Hepatocyte (in vitro differentiated cells): ENCODE results near the gene ARMH3. TPM values are rescaled to one million over a fixed set of nuclear protein-coding genes. Genes with fewer than 3 reads are reported as not detected.

Experiments
- DNase-seq: peaks from one replicate; pipeline ENCODE4 v3.0.0-alpha.2; 2016; ENCODE audit warnings: low spot score
- H2AFZ ChIP-seq: fragments of 200-600 bp; sonication (generic); 2 replicates; pipeline ENCODE4 v1.6.0; 2016; ENCODE audit warnings: antibody characterized with exemption, mild to moderate bottlenecking
- H3K27ac ChIP-seq: fragments of 200-600 bp; sonication (generic); 2 replicates; pipeline ENCODE4 v1.5.1; 2016; ENCODE audit warnings: mild to moderate bottlenecking
- H3K27me3 ChIP-seq: fragments of 200-600 bp; sonication (generic); 2 replicates; pipeline ENCODE4 v1.6.1; 2016
- H3K36me3 ChIP-seq: fragments of 200-600 bp; sonication (generic); replicated peaks from 2 replicates; pipeline ENCODE4 v1.5.1; 2016; ENCODE audit warnings: low read depth; ENCODE audit not compliant: insufficient read depth
- H3K4me1 ChIP-seq: fragments of 200-600 bp; sonication (generic); 2 replicates; pipeline ENCODE4 v1.5.1; 2016; ENCODE audit warnings: mild to moderate bottlenecking, moderate library complexity; ENCODE audit not compliant: insufficient read depth
- H3K4me2 ChIP-seq: fragments of 200-600 bp; sonication (generic); 2 replicates; pipeline ENCODE4 v1.6.0; 2016
- H3K4me3 ChIP-seq: fragments of 200-600 bp; sonication (generic); 2 replicates; pipeline ENCODE4 v1.5.1; 2016; ENCODE audit warnings: mild to moderate bottlenecking
- H3K79me2 ChIP-seq: fragments of 200-600 bp; sonication (generic); 2 replicates; pipeline ENCODE4 v1.6.0; 2017; ENCODE audit warnings: mild to moderate bottlenecking
- H3K9me2 ChIP-seq: fragments of 200-600 bp; sonication (generic); replicated peaks from 2 replicates; pipeline ENCODE4 v1.6.0; 2017; ENCODE audit warnings: mild to moderate bottlenecking; ENCODE audit not compliant: insufficient read depth
- H3K9me3 ChIP-seq: fragments of 200-600 bp; sonication (generic); 2 replicates; pipeline ENCODE4 v1.5.1; 2016; ENCODE audit warnings: low read depth, mild to moderate bottlenecking
- H4K20me1 ChIP-seq: fragments of 200-600 bp; sonication (generic); 2 replicates; pipeline ENCODE4 v1.6.0; 2016; ENCODE audit warnings: mild to moderate bottlenecking; ENCODE audit not compliant: insufficient read depth, poor library complexity, severe bottlenecking
- CTCF ChIP-seq: fragments of 200-600 bp; sonication (generic); IDR thresholded peaks from 2 replicates; pipeline ENCODE4 v1.5.1; 2016; ENCODE audit warnings: antibody characterized with exemption, mild to moderate bottlenecking; ENCODE audit not compliant: poor library complexity
- EZH2 ChIP-seq: fragments of 200-600 bp; sonication (generic); IDR thresholded peaks from 2 replicates; pipeline ENCODE4 v1.6.1; 2016; ENCODE audit warnings: antibody characterized with exemption, mild to moderate bottlenecking, borderline replicate concordance
- EZH2phosphoT487 ChIP-seq: fragments of 200-600 bp; sonication (generic); IDR thresholded peaks from one replicate; pipeline ENCODE4 v1.6.1; 2018; ENCODE audit warnings: antibody characterized with exemption, mild to moderate bottlenecking, low read depth, moderate library complexity; ENCODE audit not compliant: unreplicated experiment, severe bottlenecking
- WGBS: methylation state at CpG from one replicate; pipeline ENCODE4 v1.1.6; 2016; ENCODE audit warnings: low lambda C conversion rate; ENCODE audit errors: missing lambda C conversion rate; 5-methylcytosine and 5-hydroxymethylcytosine counted together
- polyA plus RNA-seq: library from polyadenylated mRNA; unstranded; fragments of >200 nt; fragmentation: Nextera tagmentation; extraction: Ambion mirVana; gene quantifications from 2 replicates; pipeline ENCODE4 v1.2.1, GENCODE V29; 2016
- small RNA-seq: library from RNA; depleted of rRNA; stranded (forward); fragments of <200 nt; gene quantifications from one replicate; pipeline ENCODE3, GENCODE V24; 2014
- total RNA-seq: library from RNA; depleted of rRNA; stranded (reverse); fragments of >200 nt; gene quantifications from 2 replicates; pipeline ENCODE4 v1.2.3, GENCODE V29; 2014

ARMH3 gene
- total and polyA plus RNA-seq, 2 experiments from 2014 or later: 10.6 to 15.1 TPM

- H4K20me1 ChIP-seq: peaks cover 58% of the 10 kb centered on the region
- no peaks in the 10 kb centered on the region for H3K36me3 ChIP-seq
- no peak overlapping the region for H3K27ac ChIP-seq
- TF ChIP-seq CTCF: no peak
- TF ChIP-seq EZH2phosphoT487: no peak
- no peak for TF ChIP-seq EZH2
- DNase-seq: no peak
- H3K4me1 ChIP-seq: no peaks in the 10 kb centered on the region
- 94% methylated on average over 1 of the region's 1 CpG for WGBS
- no peaks in the 10 kb centered on the region for H3K9me2 ChIP-seq
- no peaks in the 10 kb centered on the region for H3K27me3 ChIP-seq
- no peak overlapping the region for H3K4me2 ChIP-seq
- H3K79me2 ChIP-seq: peaks cover 82% of the 10 kb centered on the region
- no peaks in the 10 kb centered on the region for H3K9me3 ChIP-seq
- no peak overlapping the region for H2AFZ ChIP-seq
- no peak overlapping the region for H3K4me3 ChIP-seq
These were observed 248.8 kb downstream of the ARMH3 start for GRCh38 chr10:101807158-101807557.

GRCh38 chr10:101803511-101803910, 252.5 kb downstream of the ARMH3 start:
- peaks cover 51% of the 10 kb centered on the region for H4K20me1 ChIP-seq
- H2AFZ ChIP-seq: no peak overlapping the region
- no peak overlapping the region for H3K4me3 ChIP-seq
- H3K36me3 ChIP-seq: no peaks in the 10 kb centered on the region
- no peaks in the 10 kb centered on the region for H3K9me3 ChIP-seq
- H3K79me2 ChIP-seq: peaks cover 79% of the 10 kb centered on the region
- TF ChIP-seq EZH2 (no peak), EZH2phosphoT487 (no peak), CTCF (no peak)
- no peaks in the 10 kb centered on the region for H3K9me2 ChIP-seq
- DNase-seq: no peak
- 87% methylated on average over 4 of the region's 4 CpGs for WGBS
- H3K27ac ChIP-seq: no peak overlapping the region
- no peak overlapping the region for H3K4me2 ChIP-seq
- no peaks in the 10 kb centered on the region for H3K27me3 ChIP-seq
- no peaks in the 10 kb centered on the region for H3K4me1 ChIP-seq

GRCh38 chr10:101797403-101798059, 258.4 kb downstream of the ARMH3 start:
- H3K9me3 ChIP-seq: no peaks in the 10 kb centered on the region
- H3K4me1 ChIP-seq: no peaks in the 10 kb centered on the region
- no peak overlapping the region for H3K27ac ChIP-seq
- H3K4me3 ChIP-seq: no peak overlapping the region
- no peaks in the 10 kb centered on the region for H3K36me3 ChIP-seq
- 84% methylated on average over 4 of the region's 4 CpGs for WGBS
- no peaks in the 10 kb centered on the region for H3K9me2 ChIP-seq
- DNase-seq: no peak
- no peak overlapping the region for H3K4me2 ChIP-seq
- H3K27me3 ChIP-seq: no peaks in the 10 kb centered on the region
- TF ChIP-seq CTCF (no peak), EZH2phosphoT487 (no peak), EZH2 (no peak)
- H3K79me2 ChIP-seq: peaks cover 55% of the 10 kb centered on the region
- H4K20me1 ChIP-seq: peaks cover 67% of the 10 kb centered on the region
- H2AFZ ChIP-seq: no peak overlapping the region

Small RNAs within 50 kb of the gene (small RNA-seq; reads per million reads assigned to genes)
- not detected for gene AL500527.1
- gene AL500527.2: not detected
- not detected for gene RF00017
- gene RF00019: not detected

Other genes starting within 250 kb of the ARMH3 start
- gene OGA, start 237.7 kb downstream of the ARMH3 start, total RNA-seq: 66.4 and 76.8 TPM in 2 replicates
- gene OGA, start 237.7 kb downstream of the ARMH3 start, polyA plus RNA-seq: 46.1 and 55.7 TPM in 2 replicates
- 0.36 and 0.87 TPM in 2 replicates for gene KCNIP2, start 212.4 kb downstream of the ARMH3 start, total RNA-seq
- gene KCNIP2, start 212.4 kb downstream of the ARMH3 start, polyA plus RNA-seq: 0.96 and 1.0 TPM in 2 replicates
- gene HPS6, start 9.2 kb upstream of the ARMH3 start, total RNA-seq: 22.4 and 24.6 TPM in 2 replicates
- 18.0 and 25.2 TPM in 2 replicates for gene HPS6, start 9.2 kb upstream of the ARMH3 start, polyA plus RNA-seq
- 46.3 and 47.2 TPM in 2 replicates for gene LDB1, start 64.2 kb upstream of the ARMH3 start, total RNA-seq
- gene LDB1, start 64.2 kb upstream of the ARMH3 start, polyA plus RNA-seq: 28.2 and 31.2 TPM in 2 replicates
- gene PPRC1, start 76.9 kb upstream of the ARMH3 start, total RNA-seq: 9.8 and 15.6 TPM in 2 replicates
- 23.7 and 25.4 TPM in 2 replicates for gene PPRC1, start 76.9 kb upstream of the ARMH3 start, polyA plus RNA-seq
- gene NOLC1, start 96.2 kb upstream of the ARMH3 start, total RNA-seq: 29.8 and 50.4 TPM in 2 replicates
- 46.2 and 49.5 TPM in 2 replicates for gene NOLC1, start 96.2 kb upstream of the ARMH3 start, polyA plus RNA-seq
- 0.40 TPM in 1 of 2 replicates, not detected in the other for gene ELOVL3, start 170.1 kb upstream of the ARMH3 start, total RNA-seq
- gene ELOVL3, start 170.1 kb upstream of the ARMH3 start, polyA plus RNA-seq: not detected in 2 replicates
- not detected in 2 replicates for gene PITX3, start 185.3 kb upstream of the ARMH3 start, total RNA-seq
- 0.52 and 0.79 TPM in 2 replicates for gene PITX3, start 185.3 kb upstream of the ARMH3 start, polyA plus RNA-seq
- gene GBF1, start 189.4 kb upstream of the ARMH3 start, total RNA-seq: 43.0 and 55.4 TPM in 2 replicates
- gene GBF1, start 189.4 kb upstream of the ARMH3 start, polyA plus RNA-seq: 35.7 and 43.1 TPM in 2 replicates